ENCODE measurements around the gene COG5.
A peak's percentile ranks its signal among the peaks of the same experiment; 100 is the strongest.

COG5 gene

DNA sequence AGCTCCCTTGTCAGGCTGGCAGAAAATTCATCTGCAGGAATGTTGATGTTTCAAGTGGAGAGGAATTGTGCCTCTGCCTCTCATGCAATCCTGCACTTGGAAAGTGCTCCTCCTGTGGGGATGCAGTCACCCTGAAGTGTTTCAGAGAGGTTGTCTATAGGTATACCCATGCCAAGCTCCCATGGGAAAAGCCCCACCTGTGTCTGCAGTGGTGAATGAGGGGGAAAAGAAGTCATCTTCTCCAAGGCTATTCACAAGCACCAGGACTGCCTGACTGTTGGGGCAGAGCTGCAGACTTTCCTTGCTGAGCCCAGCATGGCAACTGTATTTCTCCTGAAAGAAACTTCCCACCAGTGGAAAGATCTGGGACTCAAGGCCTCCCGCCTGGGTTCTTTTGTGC, 58.4 kb downstream of the COG5 start:
- DNase-seq = no peak

DNA sequence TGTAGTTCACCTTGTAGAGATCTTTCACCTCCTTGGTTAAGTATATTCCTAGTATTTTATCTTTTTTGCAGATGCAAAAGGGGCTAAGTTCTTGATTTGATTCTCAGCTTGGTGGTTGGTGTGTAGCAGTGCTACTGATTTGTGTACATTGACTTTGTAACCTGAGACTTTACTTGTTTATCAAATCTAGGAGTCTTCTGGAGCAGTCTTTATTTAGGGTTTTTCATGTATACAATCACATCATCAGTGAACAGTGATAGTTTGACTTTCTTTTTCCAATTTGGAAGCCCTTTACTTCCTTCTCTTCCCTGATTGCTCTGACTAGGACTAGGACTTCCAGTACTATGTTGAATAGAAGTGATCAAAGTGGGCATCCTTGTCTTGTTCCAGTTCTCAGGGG, 60.0 kb downstream of the COG5 start:
- DNase-seq = no peak

DNA sequence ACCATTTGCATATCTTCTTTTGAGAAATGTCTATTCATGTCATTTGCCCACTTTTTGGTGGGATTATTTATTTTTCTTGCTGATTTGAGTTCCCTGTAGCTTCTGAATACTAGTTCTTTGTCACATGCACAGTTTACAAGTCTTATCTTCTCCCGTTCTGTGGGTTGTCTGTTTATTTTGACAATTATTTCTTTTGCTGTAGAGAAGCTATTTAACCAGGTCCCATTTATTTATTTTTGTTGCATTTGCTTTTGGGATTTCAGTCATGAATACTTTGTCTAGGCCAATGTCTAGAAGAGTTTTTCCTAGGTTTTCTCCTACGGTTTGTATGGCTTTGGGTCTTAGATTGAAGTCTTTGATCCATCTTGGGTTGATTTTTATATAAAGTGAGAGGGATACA, 60.9 kb downstream of the COG5 start:
- no peak for DNase-seq

DNA sequence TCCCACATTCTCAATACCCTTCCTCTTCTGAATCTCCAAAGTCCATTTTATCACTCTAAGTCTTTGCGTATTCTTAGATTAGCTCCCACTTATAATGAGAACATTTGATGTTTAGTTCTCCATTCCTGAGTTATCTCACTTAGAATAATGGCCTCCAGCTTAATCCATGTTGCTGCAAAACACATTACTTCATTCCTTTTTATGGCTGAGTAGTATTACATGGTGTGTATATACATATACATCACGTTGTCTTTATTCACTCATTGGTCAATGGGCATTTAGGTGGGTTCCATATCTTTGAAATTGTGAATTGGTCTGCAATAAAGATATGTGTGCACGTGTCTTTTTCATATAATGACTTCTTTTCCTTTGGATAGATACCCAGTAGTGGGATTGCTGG, 61.6 kb downstream of the COG5 start:
- DNase-seq = no peak

DNA sequence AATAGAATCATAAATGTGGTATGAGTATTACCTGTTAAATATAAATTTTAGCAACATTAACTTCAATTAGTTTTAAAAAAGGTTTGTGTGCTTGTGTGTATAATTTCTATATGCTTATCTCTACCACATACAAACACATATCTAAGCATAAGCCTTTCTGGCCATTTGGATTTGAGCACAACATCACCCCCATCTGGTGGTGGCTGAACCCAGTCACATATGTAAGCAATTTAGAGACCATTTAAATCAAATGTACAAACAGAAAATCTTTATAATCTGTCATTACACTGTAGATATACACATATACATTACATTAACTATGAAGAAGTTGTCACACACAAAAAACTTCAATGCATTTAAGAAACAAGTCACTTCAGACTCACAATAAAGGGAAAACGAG, 62.1 kb downstream of the COG5 start:
- DNase-seq = peak; percentile 46

DNA sequence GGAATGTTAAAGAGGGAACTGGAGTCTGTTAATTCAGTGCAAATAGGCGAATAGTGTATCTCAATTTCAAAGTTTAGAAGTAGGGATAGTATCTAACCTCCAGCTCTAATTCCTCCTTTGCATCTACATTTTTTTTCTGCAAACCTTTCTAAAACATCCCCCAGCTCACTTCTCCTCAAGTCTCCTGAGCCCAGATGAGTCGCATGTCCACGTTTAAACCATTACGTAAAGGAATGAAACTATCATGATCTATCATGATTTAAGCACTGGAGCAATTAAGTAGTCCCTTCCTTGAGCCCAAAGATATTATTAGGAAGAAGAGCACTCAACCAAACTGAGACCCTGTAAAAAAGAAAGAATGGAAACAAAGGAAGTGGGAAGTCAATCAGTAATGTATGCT, 64.0 kb downstream of the COG5 start:
- no peak for DNase-seq

DNA sequence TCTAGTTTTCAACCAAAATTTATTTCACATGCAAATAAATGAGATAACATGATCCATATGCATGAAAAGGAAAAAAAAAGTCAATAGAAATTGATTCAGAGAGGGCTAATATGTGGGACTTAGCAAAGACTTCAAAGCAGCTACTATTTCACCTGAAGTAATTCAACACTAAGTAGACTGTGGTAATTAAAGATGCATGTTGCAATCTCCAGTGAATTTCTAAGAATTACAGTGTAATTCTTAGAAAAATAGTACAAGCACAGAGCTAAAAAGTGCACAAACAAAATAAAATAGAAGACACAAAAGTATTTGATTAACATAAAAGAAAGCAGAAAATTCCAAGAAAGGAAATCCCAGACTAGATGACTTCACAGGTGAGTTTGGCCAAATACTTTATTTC, 68.2 kb downstream of the COG5 start:
- no peak for DNase-seq

DNA sequence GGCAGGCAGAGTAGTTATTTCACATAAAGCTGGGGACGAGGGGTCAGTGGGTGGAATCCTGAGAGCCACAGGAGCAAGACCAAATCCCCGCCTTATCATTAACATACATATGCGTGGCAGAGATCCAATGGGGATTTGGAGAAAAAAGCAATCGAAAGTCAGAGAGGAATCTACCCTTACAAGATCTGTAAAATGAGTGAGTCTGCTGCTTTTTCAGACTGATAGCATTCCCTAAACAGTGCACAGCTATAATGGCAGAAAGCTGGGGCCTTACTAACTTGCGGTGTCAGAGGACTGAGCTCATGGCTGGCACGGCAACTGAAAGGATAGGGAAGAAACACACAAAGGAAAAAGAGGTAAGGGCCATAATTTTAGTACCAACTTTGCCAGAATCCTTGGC, 68.8 kb downstream of the COG5 start:
- DNase-seq = no peak

DNA sequence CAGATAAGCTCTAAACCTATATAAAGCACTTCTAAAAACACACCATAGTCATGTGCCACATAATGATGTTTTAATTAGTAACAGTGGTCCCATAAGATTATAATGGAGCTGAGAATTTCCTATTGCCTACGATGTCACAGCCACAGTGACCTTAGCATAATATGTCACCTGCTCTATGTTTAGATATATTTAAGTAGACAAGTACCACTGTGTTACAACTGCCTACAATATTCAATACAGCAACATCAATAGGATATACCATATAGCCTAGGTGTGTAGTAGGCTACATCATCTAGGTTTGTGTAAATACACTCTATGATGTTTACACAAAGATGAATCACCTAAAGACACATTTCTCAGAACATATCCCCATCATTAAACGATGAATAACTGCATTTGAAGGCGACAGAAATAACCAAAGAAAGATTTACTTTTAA, 69.4 kb downstream of the COG5 start:
- no peak for DNase-seq

DNA sequence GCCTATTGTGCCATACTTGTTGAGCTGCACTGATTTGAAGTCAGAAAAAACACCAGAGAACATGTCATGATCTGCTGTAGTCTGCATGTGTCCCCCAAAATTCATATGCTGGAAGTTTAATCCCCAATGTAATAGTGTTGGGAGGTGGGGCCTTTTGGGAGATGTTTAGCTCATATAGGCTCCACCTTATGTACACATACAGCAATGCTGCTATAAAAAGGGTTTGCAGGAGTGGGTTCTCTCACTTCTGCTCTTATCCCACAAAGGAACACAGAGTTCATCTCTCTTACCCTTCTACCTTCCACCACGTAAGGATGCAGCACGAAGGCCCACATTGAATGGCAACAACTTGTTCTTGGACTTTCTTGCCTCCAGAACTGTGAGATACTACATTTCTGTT, 70.8 kb downstream of the COG5 start:
- no peak for DNase-seq

DNA sequence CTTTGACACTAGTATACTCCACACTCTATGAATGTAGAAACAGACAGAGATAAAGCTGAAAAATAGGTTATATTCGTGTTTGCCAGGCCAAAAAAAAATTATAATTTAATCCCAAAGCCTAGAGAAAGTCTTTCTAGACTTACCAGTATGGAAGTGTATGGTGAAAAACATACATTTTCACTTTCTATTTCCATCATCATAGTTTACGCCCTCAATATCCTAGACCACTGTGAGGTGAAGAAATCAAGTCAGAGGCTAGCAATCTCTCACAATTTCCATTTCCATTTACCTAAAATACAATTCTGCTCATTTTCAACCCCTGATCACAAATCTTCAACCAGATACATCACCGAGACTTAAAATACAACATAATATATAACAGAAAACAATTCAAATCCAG, 77.7 kb downstream of the COG5 start:
- DNase-seq = no peak

DNA sequence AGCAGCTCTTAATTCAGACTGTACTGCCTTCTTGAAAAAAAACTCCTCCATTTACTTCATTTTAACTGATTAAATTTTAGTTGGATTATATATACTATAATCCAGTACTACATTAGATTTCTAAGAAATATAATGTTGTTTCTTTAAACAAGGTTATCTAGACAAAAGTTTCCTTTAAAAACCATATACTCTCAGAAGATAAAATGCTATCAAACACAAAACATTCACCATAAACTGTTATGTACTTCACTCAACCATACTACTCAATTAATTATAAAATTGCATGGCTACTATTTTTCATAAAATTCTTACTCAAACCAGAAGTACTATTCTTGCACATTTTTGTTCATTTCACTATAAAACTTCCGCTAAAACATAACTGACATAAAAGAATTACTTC, 81.1 kb downstream of the COG5 start:
- DNase-seq = no peak

DNA sequence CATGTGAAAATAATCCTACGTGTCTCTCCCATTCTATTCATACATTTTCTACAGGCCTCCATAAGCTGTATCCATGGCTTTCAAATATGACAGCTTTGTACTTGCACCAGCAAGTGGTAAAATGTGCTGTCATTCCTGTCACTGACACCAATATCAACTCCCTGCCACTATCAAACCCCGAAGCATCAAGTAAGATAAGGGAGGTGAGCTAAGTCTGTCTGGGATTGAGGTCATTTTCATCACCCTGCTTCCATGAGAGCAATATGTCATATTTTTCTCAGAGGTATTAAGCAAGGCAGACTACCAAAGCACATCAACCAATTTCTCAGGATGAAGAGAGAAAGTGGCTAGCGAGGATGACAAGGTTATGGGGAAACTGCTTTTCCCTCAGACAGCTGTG, 82.8 kb downstream of the COG5 start:
- DNase-seq = no peak

DNA sequence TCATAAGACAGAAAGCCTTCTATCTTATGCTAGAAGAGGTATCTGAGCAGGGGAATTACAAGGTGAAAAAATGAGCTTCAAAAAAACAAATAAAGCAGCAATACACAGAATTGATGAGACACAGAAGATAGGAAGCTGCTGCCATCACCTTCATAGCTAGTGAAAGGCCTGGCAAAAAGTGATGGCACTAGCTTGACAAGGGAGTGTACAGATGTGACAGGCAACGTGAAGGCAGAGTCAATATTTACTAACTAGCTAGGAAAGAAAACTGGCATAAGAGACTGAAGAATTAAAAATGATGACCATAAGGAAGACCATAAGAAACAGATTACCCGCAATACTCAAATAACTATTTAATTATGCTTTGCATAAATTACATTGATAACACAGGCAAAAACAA, 84.4 kb downstream of the COG5 start:
- no peak for DNase-seq

DNA sequence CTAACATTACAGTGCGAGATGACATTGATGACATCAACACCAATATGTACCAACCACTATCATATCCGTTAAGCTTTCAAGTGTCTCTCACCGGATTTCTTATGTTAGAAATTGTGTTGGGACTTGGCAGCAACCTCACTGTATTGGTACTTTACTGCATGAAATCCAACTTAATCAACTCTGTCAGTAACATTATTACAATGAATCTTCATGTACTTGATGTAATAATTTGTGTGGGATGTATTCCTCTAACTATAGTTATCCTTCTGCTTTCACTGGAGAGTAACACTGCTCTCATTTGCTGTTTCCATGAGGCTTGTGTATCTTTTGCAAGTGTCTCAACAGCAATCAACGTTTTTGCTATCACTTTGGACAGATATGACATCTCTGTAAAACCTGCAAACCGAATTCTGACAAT, 89.6 kb downstream of the COG5 start:
- DNase-seq = no peak

DNA sequence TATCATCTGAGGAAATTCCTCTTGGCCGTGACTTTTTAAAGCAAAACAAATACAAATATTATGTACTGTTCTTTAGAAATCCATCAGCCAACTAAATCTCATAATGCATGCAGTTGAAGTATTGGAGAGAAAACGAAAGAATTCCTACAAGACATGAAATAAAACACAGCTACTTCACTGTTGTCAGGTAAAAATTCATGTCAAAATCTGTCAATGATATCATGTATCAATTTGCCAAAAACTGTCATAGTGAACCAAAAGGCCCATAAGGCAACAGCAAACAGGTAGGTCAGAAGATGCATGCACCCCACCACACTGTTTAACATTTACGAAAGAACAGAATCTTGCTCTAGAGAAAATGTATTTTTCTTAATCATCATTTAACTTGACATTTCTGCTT, 91.6 kb downstream of the COG5 start:
- DNase-seq = no peak

DNA sequence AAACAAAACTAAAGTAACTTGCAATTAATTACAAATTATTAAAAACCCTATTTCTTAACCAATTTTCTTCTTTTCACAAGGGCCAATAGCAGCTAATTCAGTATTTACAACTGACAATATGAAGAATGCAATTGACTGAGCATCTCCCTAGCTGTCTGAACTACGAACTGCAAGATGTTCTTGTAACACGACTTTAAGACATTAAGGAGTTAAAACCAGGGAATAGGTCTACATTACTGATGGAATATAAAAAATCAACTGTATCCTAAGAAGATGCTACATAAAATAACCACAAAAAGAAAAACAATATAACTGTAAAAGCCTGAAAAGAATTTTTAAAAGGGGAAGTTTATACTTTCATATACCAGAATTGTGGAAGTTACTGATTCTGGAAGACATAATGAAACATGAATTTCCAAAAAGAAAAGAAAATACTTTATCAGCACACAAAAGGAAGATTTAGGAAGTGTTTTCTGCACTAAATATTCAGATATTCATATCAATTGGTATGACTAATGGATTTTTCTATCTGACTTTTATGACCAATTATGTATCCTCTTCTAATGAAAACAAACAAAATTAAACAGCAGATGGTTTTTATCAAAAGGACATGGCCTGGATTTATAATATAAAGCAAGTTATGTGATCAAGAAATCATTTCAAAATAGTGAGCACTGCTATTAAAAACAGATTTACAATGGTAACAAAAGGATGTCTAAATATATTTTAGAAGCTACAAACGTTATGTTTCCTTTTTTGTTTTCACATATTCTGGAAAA, 92.2 kb downstream of the COG5 start:
- DNase-seq = no peak

DNA sequence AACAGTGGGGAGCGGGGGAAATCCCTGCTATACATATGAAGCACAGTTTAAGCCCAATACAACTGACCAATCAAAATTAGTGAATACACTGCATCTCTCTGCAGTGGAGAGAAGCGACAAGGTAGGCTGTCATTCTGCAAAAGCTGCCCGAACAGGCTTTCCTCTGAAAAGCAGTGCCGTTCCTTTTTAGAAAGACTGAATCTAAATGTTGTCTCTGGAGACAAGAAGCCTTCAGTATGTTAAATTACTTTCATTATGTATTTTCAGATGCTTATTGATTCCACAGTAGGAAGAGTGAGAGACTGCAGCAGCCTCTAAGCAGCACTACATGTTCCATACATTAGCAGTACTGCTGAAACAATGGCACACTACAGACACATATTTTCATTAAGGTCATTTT, 93.8 kb downstream of the COG5 start, which contains the start of gene GPR22:
GPR22 (plus strand) TSS at position 129 of the 400 bp plus-strand sequence. CDS start 4,004 bp downstream, outside the sequence.
- DNase-seq = no peak

DNA sequence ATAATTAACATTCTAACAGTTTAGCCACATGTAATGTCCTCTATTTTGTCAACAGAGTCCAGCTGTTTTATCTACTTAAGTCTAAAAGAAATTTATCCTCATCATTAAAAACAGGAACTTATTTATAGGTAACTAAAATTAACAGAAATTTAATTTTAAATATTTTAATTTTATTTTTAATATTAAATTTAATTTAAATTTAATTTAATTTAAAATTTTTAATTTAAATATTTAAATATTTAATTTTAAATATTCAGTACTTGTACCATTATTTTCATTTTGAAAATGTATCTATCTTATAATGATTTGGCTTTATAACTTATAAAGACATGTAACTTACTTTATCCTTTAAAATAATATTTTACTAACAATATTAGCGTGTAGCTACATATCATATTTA, 94.9 kb downstream of the COG5 start:
- DNase-seq = no peak

DNA sequence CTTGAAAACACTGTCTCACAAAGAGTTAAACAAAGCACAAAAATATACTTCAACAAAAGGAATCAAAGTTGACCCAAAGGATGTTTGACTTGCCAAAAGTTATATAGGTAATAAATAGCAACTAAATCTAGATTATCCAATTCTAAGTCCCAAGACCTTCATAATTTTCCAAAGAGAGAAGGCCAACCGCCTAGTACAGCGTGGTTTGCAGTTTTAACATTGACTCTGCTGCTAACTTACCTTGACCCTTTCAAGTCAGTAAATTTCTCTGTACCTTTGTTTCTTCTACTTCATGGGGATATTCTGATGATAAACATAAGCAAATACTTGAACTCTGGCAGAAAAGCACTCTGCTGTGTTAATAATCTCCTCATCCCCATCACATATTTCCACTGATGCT, 95.7 kb downstream of the COG5 start:
- no peak for DNase-seq

DNA sequence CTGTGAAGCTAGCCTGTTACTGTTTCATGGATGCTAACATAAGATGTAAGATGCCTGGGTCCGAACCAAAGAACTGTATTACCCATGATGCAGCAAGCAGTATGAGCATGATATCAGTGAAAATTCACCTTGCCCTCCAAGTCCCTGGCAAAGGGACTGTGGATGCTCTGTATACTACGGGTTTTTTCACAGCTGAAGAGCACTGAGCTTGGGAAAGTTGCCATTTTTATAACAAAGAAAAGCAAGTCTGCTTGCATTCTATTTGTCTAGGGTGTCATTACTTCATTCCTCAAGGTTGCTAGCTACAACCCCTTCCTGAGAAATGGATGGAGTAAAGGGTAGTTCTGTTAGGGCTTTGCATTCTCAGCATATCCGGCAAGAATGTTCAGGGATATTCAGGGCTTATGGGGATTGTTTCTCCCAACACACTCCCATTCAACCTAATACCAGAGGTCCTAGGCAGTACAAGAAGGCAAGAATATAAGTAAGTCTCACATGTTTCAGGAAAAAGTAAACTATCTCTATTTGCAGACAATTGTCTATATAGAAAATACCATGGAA, 99.0 kb downstream of the COG5 start:
- DNase-seq = no peak

DNA sequence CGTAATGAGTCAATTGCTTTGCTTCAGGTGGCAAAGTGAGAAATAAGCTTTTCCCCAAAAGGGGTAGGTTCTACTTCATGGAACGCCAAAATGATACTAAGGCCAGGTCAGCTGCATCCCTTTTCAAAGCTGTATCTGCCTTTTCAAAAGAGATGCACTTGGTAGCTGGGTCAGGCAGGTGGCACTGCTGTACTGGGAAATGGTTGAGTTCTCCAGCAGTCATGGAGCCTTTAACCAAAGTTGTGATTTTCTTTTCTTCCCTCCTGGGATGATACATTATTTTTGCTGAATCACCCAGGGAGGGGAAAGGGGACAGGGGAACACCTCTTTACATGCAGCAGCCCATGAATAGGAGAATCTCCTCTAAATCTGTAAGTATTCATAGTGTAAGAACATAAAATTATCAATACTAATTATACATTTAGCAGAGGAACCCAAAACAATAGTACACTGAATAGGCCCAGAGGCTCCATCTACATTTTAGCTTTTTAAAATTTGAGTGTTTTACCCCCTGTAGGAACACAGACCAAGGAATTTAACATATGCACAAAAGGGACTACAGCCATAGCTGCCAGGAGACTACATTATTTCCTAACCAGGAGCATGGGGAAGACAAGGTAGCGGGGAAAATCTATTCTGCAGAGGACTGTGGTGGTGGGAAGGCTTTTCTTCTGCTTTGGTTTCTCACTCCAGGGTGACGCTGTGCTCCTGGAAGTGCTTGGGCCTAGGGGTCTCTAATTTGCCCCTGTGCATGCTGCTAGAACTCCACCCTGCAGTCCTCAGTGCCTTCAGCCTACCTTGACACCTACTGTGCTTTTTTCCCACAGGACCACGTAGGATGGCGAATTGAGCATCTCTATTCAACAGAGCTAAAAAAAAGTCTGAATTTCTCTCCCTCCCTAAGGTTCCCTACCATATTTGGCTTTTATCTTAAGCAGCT, 100.3 kb downstream of the COG5 start:
- DNase-seq = peak; percentile 68

DNA sequence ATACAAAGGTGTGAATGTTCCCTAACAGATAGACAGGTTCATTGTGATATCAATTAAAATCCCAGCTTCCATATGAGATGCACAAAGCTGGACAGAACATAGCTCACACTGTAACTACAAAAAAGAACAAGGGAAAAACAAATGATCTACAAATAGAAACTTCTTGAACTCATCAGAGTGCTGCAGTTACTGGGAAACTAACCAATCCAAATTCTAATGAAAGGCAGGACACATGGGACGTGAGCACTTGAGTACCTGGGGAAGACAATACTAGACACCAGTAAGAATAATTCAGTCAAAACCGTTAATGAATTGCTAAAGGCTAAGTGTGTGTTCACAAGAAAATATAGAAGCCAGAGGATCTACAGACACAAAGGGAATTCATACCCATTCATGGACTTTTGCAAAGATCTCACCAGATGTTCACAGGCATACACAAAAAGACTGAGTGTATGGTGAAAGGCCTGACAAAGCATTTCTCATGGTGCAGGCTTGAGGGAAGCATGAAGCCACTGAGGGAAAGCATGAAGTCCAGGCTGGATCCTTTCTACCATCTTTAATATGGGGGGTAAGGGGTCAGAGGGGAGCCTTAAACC, 101.7 kb downstream of the COG5 start:
- no peak for DNase-seq

Data from RPMI8226 (cell line).